Stomach (tissue), 4 donors: ENCODE data around the gene FBXW12.

Experiments
- EP300 ChIP-seq: sonication (generic); formaldehyde crosslinking; IDR thresholded peaks from one replicate; pipeline ENCODE4 v1.6.1; 2017; ENCODE audit warnings: antibody characterized with exemption
- POLR2A ChIP-seq, 4 donors: fragments of 450-650 bp; IDR thresholded peaks; one replicate each; pipeline ENCODE4 v1.6.1; 2016; ENCODE audit warnings: antibody characterized with exemption in 4 of 4, control low read depth in 2 of 4, mild to moderate bottlenecking in 1 of 4, moderate library complexity in 1 of 4
- POLR2AphosphoS5 ChIP-seq, 3 donors: sonication (generic); formaldehyde crosslinking; IDR thresholded peaks; one replicate each; pipeline ENCODE4 v1.6.1; 2016; ENCODE audit warnings: antibody characterized with exemption in 3 of 3
- TF ChIP-seq, protein P1 (sequence below), 7 experiments: fragments of 450-650 bp in 4 of 7; fragments of 200-600 bp in 3 of 7; sonication (generic) in 3 of 7; IDR thresholded peaks; one replicate each; pipeline ENCODE4 v1.5.1; 2016 to 2019; ENCODE audit warnings: antibody characterized with exemption in 7 of 7, control low read depth in 2 of 7, mild to moderate bottlenecking in 1 of 7

GRCh38 chr3:48356419-48356818 lies 15.6 kb upstream of the FBXW12 start:
- TF ChIP-seq, protein P1, sequence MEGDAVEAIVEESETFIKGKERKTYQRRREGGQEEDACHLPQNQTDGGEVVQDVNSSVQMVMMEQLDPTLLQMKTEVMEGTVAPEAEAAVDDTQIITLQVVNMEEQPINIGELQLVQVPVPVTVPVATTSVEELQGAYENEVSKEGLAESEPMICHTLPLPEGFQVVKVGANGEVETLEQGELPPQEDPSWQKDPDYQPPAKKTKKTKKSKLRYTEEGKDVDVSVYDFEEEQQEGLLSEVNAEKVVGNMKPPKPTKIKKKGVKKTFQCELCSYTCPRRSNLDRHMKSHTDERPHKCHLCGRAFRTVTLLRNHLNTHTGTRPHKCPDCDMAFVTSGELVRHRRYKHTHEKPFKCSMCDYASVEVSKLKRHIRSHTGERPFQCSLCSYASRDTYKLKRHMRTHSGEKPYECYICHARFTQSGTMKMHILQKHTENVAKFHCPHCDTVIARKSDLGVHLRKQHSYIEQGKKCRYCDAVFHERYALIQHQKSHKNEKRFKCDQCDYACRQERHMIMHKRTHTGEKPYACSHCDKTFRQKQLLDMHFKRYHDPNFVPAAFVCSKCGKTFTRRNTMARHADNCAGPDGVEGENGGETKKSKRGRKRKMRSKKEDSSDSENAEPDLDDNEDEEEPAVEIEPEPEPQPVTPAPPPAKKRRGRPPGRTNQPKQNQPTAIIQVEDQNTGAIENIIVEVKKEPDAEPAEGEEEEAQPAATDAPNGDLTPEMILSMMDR (IDR thresholded peaks at IDR 0.05): no peak
- TF ChIP-seq POLR2AphosphoS5 (IDR thresholded peaks at IDR 0.05) (no peak), POLR2A (IDR thresholded peaks at IDR 0.05) (no peak), EP300 (no peak)
